CMK (cell line): ENCODE data around the gene DCC.

Experiments used
- DNase-seq: peaks from one replicate; pipeline ENCODE4 v3.0.0-alpha.2; 2010; ENCODE audit warnings: low read depth

DCC gene

DNA sequence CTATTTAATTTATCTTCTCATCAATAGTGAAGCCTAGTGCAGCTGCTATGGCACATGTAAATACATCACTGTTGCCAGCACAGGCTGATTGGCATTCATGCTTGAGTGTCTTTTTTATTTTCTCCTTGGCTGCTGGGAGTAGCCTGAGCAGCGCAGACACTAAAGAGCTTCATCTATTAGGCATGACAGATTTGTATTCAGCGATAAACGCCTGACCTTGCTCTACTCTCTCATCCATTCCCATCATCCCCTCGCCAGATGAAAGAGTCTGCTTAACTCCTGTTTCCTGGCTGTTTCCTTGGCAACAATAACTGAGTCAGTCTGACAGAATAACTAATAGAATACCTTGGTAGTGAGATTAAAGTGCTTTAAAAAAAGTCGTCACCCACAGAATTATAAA is 753.6 kb downstream of the DCC start:
- DNase-seq: no peak

DNA sequence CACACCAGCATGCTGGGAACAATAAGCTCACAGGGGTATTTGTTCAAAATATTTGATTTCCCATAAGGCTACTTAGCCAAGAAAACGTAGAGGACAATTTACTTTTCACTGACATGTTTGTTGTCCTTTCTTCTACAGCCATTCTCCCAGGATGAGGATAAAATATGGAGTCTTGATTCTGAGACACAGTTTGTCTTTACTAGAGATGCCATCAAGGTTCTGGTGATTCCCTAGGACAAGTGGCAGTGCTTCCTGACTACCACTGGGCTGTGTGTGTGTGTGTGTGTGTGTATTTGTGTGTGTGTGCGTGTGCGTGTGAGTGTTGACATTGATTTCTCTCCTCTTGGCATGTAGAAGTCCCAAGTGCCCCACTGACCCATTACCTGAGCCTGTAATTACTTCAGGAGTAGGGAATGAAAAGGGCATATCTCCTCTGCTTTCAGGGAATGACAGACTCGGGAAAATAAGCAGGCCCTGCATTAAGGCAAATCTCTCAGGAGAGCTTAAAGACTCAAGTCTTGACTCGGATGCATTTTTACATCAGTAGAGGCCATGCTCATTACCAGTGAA is 761.6 kb downstream of the DCC start:
- DNase-seq: no peak

DNA sequence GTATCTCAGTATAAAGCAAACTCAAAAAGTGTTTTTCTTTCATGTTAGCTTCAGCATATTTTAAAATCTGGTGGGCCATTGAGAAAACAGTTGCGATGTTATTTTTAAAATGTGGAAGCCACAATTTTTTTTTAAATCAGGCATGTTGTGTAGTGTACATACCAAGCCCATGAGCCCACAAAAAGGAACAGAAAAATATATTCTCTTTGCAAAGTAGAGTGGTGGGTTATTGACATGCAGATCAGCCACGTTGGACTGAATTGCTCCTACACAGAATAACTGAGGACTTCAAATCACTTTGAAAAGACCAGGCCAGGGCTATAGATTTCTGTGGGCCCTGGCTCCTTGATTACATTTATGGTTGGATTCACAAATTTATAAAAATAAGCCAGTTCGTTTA is 774.4 kb downstream of the DCC start:
- no peak for DNase-seq

DNA sequence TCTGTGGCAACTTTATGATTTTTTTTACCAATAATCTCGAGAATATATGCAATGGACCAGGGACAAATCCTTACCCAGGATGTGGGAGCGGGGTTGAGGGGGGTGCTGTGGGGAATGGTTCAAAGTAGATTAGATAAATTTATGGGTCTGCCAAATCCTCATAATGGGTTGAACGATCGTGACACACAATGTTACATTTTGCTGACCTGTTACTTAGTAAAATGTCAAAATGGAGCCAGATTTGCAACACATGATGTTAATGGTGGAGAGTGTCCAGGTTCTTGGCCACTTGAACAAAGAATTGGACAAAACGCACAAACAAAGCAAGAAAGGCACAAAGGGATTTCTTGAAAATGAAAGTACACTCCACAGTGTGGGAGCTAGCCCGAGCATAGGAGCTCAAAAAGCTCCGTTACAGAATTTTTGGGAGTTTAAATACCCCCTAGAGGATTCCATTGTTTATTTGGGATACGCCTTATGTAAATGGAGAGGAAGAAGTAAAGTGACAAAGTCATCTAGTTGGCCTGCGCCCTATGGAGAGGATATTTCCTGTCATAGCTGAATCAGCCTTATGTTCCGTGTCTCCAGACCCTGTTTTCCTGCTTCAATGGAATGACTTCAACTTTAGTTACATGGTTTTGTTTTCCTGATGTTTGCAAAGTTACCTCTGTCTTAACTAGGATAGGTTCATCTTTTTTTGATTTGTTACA is 776.0 kb downstream of the DCC start:
- no peak for DNase-seq

DNA sequence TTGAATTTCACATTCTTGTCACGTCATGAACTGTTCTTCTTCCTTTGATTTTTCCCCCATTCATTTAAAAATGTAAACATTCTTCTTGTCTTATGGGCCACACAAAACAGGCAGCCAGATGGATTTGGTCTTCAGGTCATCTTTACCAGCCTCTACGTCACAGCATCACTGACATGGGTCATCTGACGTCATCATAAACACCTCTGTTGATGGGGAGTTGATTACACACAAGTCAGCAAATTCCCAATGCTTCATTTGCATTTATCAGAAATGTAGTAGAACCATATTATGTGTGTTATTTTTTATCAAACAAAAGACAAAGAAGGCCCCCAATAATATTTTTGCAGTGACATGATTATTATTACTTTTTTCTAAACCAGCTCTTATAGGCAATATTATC is 777.9 kb downstream of the DCC start:
- DNase-seq: no peak

DNA sequence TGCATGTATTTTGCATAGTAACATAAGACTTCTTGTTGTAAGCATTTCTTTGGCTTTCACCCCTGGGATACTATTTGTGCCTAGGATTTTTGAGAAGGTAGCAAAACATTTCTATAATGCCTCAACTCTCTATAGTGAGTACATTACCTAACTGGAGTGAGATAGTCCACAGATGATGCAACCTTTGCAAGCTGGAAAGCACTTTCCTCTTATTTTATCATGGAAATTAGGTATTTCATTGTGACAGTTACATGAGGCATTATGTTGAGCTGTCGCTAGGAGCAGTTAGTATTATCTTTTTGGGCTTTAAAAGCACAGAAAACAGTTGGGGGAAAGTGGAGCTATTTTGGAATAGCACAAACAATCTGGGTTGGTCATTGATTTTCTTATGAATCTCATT is 786.2 kb downstream of the DCC start:
- DNase-seq: no peak

DNA sequence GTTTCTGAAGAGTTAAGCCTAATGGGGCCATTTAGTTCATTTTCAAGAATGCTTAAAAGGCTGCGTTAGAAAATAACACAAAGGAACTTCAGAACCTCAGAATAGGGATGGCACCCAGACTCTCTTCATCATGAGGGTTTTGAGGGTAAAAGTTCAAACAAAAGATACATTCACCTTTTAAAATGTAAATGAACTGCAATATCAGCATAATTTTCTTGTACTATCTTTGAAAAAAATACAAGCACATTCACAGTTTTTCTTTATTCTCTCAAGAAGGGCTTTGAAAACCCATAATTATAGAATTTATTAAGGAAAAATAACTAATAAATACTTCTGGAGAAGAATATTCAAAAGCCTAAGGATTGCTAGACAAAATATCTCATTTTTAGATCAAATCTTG is 791.0 kb downstream of the DCC start:
- no peak for DNase-seq

DNA sequence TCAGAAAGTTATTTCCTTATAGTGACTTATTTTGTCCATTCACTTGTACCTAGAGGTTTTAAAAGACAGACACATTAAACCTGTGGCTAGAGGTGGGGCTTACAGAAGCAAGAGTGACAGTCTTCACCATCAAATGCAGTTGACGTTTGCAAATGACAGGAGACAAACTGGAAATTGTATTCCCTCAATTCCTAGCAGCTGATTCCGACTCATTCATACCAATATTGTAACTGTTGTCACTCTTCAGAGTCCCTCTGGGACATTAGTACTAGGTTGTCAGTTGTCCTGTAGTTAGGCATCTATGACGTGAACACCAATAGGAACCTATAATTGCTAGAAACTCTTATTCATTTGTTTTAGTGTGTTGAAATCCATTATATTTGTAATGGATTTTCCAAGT is 794.7 kb downstream of the DCC start:
- DNase-seq: no peak

DNA sequence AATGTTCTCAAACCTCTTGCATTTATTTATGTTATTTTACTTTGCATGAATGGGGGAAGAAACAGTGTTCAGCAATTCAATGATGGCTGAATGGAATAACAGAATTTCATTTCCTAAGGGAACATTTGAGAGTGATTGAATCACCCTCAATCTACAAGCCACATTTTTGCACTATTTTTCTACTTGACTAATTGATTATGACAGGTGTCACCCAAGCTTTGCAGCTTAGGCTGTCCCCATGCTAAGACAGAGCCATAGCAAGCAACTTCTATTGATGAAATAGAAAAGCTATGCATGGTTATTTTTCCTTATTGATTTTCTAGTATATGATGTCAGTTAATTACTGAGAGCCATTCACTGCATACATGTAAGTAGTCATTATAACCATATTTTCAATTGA is 795.7 kb downstream of the DCC start:
- DNase-seq: no peak

DNA sequence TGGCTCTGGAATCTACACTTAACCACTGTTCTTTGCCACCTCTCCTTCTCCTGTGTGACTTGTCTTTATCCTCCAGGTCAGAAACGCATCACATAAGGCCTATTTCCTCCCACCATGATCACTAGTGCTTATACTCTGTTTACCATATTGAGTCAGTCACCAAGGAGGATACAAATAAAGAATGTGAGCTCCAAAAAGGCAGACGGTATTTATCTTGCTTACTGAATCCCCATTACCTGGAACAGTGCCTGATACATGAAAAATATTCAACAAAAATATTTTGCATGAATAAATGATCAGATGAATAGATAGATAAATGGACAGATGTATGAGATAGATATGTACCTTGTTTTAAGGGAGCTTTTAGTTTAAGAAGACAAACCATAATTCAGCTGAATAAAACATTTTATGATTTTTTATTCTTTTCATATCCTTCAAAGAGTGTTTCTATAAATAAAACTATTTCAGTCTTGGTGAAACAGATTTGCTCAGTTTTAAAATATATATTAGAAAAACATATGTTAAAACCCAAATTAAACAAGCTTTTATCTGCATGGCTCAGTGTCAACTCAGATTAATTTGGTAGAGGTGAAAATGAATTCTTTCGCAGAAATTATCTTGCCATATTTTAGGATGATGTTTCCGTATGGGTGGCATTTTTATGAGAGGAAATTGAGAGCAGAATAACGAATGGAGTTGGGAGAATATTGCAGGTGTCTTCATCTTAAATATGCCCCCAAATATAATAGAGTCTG is 799.9 kb downstream of the DCC start:
- DNase-seq: no peak

DNA sequence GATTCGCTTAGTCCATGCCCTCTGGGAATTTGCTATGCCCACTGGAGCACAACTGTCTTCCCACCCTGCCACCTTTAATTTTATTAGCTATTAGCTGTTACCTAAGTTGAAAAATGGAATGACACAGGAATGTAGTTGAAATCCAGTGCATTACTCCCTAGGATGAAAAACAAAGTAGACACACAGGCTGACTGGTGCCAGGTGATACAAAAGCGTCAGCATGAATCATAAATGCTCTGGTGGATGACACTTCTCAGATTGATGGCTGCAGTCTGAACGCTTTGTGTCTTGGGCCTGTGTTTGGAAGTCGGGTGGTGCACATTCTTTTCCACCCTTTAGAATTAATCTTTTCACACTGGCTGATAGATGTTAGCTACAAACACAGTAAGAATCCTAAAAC is 802.0 kb downstream of the DCC start:
- DNase-seq: no peak

DNA sequence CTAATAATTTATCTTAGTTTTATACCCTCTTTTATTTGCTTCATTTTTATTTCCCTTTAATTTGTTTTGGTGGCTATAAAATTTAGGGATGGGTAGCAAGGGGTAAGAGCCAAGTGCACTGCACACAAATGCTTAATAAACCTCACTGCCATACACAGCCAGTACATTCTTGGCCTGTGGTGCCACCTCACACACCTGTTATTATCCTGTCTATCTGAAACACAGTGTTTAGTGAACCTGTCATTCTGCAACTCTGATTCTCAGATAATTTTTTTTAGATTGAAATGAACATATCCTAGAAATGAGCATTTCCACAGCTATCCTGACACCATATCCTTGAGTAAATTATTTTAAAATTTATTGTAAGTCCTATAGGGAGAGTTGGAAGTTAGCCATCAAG is 807.5 kb downstream of the DCC start:
- DNase-seq: no peak

DNA sequence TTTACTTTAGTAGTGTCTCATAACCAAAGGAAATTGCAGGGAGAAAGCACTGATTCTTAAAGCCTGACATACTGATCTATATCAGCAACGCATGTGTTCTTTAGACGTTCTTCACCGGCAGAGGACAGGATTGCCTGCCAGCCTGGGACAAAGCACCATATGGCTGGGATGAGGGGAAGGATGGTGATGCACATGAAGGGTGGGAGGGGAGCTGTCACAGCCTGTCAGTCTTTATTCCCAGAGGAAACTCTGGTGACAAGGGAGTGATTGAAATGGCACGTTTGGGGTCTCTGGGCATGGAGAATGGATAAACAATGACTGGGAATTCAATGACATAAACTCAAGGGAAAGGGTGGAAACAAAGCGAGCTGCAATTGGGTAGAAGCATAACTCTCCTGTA is 808.1 kb downstream of the DCC start:
- DNase-seq: no peak

DNA sequence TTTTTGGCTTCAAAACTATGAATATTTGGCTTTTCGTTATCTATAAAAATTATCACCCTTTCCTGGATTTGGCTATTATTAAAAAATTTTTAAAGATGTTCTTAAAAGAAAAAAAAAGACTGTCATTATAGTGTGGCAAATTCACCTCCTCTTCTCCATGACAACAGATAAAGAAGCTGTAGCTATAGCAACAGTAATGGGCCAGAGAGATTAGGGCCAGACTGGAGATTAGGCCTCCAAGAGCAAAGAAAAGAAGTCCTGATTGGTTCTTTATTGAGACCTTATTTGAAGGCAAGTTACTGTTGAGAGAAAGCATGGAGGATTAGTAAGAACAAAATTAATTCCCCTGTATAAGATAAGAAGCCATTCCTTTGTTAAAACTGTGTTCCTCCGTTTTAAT is 812.5 kb downstream of the DCC start:
- no peak for DNase-seq

DNA sequence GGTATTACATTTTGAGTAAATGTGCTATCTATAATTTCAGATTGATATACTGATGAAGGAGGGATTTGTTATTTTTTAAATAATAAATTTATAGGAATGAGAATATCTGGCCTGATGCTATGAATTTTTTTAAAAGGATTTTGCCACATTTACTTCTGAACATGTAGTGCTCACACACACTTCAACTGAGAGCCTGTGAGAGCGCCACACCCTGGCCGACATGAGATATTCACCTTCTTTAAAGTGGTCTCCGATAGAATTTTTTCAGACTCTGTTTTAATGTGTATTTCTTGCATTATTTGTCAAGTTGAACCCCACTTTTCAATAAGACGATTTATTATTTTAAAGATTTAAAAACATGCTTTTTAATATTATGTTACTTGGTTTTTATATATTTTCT is 813.3 kb downstream of the DCC start:
- DNase-seq: no peak

DNA sequence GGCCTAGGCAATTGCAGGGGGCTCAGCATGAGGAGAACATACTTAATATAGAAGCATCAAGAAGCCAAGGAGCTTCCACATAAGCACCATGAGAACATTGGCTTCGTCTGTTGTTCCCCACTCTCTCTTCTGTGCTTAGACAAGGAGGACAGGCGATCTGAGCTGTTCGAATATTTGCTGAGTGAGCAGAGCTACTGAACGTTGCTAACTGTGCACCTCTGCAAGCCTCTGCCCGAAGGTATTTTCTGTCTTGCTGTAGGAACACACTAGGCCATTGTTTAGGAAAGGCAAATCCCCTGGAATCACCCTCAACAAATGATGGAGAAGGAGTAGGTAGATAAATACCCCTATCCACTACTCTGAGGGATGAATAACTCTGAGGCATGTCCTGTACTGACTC is 813.8 kb downstream of the DCC start:
- no peak for DNase-seq

DNA sequence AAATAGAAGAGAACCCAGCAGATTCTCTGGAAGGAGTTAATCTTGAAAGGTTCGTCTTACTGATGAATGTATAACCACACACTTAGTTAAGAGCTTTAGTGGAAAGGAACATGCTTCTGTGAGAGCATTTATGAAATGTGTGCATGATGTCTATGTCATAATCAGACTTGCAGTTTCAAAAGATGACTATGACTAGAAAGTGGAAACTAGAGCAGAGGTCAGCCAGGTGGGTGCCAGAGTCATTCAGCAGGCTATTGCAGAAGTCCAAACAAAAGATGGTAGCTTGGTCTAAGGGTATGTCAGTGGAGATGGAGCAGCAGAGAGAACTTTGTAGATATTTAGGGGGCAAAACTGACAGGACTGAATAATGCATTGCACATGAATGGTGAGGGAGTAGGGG is 825.8 kb downstream of the DCC start:
- DNase-seq: no peak

DNA sequence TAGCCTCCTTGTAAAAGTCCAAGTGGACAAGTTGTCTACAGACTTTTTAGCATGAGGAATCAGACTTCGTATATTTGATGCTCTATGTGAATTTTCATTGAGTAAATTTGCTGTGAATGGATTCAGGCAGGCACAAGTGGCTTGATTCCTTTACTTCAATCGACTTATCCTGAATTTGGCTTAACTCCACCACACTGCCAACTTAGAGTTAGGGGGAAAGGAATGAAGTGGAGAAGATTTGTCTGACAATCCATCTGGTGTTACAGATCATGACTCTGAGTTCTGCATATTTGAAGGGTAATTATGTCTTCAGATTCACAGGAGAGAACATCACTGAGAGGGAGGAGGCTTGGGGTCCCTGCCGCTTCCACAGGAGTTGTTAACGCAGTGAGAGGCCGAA is 829.3 kb downstream of the DCC start:
- no peak for DNase-seq

DNA sequence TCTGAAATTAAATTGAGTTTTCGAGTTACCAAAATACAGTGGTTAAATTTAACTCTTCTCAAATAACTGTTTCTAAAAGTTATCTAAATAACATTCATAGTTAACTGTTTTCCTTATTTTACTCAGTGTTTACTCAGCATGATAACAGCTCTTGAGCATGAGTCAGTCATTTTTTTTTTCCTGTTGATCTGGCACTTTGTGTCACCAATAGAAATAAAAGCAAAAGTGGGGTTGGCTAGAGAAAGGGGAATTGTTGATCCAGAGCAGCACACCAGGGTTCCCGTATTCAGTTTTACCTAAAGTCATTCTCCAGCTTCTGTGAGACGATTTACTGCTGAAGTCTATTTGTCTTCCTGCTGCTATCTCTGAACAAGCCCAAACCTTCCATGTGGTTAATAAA is 851.6 kb downstream of the DCC start:
- no peak for DNase-seq

DNA sequence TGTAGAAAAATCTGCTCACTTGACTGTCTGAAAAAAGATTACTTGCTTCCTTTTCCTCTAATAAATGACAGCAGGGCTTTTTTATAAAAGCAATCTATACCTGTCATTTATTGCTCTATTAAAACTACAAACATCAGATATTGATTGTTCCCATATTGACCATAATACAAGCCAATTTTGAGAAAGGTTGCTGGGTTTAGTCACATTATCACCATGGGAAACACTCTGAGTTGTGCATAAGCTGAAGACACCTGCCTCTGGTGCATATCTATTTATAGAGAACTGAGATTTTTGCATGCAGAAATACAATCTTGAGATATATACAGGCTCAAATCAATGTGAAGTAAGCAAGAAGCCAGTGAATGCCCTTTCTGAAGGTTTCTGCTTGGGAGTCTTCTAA is 853.9 kb downstream of the DCC start:
- DNase-seq: no peak

DNA sequence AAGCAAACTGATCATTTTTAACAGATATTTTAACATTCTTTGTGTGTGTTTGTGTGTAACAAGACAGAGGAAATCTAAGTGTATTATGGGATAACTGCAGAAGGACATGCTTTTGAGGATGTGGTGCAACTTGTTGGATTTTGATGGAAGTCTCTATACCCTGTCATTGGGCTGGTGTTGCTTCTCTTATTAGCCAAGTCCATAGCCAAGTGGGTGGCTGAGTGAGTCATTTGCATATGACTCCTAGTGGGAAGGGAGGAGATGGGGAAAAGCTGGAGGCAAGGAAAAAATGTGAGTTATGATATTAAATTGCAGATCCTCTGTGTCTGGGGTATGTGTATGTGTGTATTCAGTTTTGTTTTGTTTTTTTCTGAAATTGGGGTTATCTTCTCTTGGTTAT is 879.9 kb downstream of the DCC start:
- no peak for DNase-seq

DNA sequence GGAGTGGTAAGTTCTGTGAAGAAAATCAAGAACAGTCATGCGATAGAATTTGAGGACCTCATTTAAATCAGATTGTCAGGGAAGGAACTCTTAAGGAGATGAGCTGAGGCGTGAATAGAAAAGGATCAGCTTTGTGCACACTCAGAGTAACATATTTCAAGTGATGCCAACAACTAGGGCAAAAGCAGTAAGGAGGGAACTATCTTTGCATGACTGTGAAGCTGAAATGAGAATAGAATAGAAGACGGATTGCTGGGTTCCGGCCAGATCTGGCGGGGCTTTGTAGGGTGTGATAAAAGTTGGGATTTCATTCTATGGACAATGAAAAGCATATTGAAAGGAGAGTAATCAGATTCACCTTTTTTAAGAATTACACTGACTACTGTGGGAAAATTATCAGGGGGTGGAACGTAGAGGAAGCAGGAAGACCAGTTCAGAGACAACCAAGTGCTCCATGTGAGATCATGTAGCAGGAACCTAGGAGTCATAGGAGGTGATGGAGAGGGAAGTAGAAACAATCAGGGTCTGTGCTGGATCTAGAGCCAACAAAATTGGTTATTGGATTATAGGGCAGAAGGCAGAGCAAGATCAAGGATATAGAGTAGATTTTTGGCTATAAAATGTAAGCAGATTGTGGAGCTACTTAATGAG is 884.3 kb downstream of the DCC start:
- no peak for DNase-seq
